ENCODE measurements around the gene VSTM2B. TPM values are rescaled to one million over a fixed set of nuclear protein-coding genes. Genes with fewer than 3 reads are reported as not detected.

Gene VSTM2B
- polyA plus RNA-seq, 1 of the 3 experiments (the other 2 are of a cell fraction), result not detected

GRCh38 chr19:29482855-29483640 lies 42.7 kb upstream of the VSTM2B start:
- H3K27me3 ChIP-seq (ENCODE audit: insufficient read depth), result no peaks in the 10 kb centered on the region; the same call in 1 of the 2 replicates
- H4K20me1 ChIP-seq (ENCODE audit: insufficient read depth), result no peaks in the 10 kb centered on the region
- H3K4me3 ChIP-seq (ENCODE audit: low read depth in 2 of 2, low read length in 1 of 2), result no peak overlapping the region
- DNase-seq, result no peak
- no peak overlapping the region for H3K27ac ChIP-seq (ENCODE audit: low read depth in 2 of 2, low read length in 1 of 2)
- no peaks in the 10 kb centered on the region for H3K9me3 ChIP-seq
- no peaks in the 10 kb centered on the region for H3K4me1 ChIP-seq (ENCODE audit: control insufficient read depth in 1 of 2, insufficient read depth in 2 of 2, low read depth in 1 of 2, low read length in 1 of 2)
- 0% methylated on average over 7 of the region's 7 CpGs for WGBS (ENCODE audit: low lambda C conversion rate)
- POLR2A ChIA-PET, result no interaction called here
- no peak for TF ChIP-seq ZBTB33 (IDR thresholded peaks at IDR 0.05; ENCODE audit: borderline replicate concordance, low read depth)
- TF ChIP-seq YY1 (IDR thresholded peaks at IDR 0.05; ENCODE audit: low read depth), result no peak
- no peaks in the 10 kb centered on the region for H3K36me3 ChIP-seq (replicated peaks in 1 of 2; ENCODE audit: control insufficient read depth in 1 of 2, insufficient read depth in 2 of 2, low read length in 1 of 2)
- CTCF ChIA-PET, result interaction anchor here (1.4 kb wide), 1 partner anchor 45 kb away, joined by 3 read pairs; no protein-coding TSS in a partner anchor
- no peak overlapping the region for H2AFZ ChIP-seq (ENCODE audit: low read depth)
- H3K9me2 ChIP-seq, result no peaks in the 10 kb centered on the region
- no peaks in the 10 kb centered on the region for H3F3A ChIP-seq (replicated peaks; ENCODE audit: insufficient read depth)
- no peak overlapping the region for H3K9ac ChIP-seq
- H3K79me2 ChIP-seq (ENCODE audit: insufficient read depth), result no peaks in the 10 kb centered on the region
- no peak overlapping the region for H3K4me2 ChIP-seq

GRCh38 chr19:29483641-29483920 lies 42.2 kb upstream of the VSTM2B start:
- H4K20me1 ChIP-seq (ENCODE audit: insufficient read depth), result no peaks in the 10 kb centered on the region
- DNase-seq, result no peak
- H2AFZ ChIP-seq (ENCODE audit: low read depth), result no peak overlapping the region
- no peak overlapping the region for H3K4me3 ChIP-seq (ENCODE audit: low read depth in 2 of 2, low read length in 1 of 2)
- H3K36me3 ChIP-seq (replicated peaks in 1 of 2; ENCODE audit: control insufficient read depth in 1 of 2, insufficient read depth in 2 of 2, low read length in 1 of 2), result no peaks in the 10 kb centered on the region
- no peak overlapping the region for H3K4me2 ChIP-seq
- H3K9ac ChIP-seq, result no peak overlapping the region
- no peak overlapping the region for H3K27ac ChIP-seq (ENCODE audit: low read depth in 2 of 2, low read length in 1 of 2)
- H3K9me2 ChIP-seq, result no peaks in the 10 kb centered on the region
- no peaks in the 10 kb centered on the region for H3K79me2 ChIP-seq (ENCODE audit: insufficient read depth)
- TF ChIP-seq ZBTB33 (IDR thresholded peaks at IDR 0.05; ENCODE audit: borderline replicate concordance, low read depth) (no peak), GABPA (IDR thresholded peaks at IDR 0.05; ENCODE audit: low read depth) (no peak), RFX5 (IDR thresholded peaks at IDR 0.05; ENCODE audit: low read length) (no peak), RCOR1 (IDR thresholded peaks at IDR 0.05; ENCODE audit: low read length) (no peak), FOSL2 (IDR thresholded peaks at IDR 0.05; ENCODE audit: borderline replicate concordance, low read depth) (no peak), RXRA (IDR thresholded peaks at IDR 0.05; ENCODE audit: borderline replicate concordance, low read depth) (no peak), USF2 (IDR thresholded peaks at IDR 0.05; ENCODE audit: borderline replicate concordance, low read depth, low read length) (no peak), TAF1 (IDR thresholded peaks at IDR 0.05; ENCODE audit: borderline replicate concordance, low read depth, low read length) (no peak), MXI1 (IDR thresholded peaks at IDR 0.05; ENCODE audit: low read depth, low read length) (no peak), JUND (IDR thresholded peaks at IDR 0.05) (no peak)
- no peaks in the 10 kb centered on the region for H3K9me3 ChIP-seq
- H3K27me3 ChIP-seq (ENCODE audit: insufficient read depth), result no peaks in the 10 kb centered on the region; the same call in 1 of the 2 replicates
- H3F3A ChIP-seq (replicated peaks; ENCODE audit: insufficient read depth), result no peaks in the 10 kb centered on the region
- ChIA-PET POLR2A (no interaction called here), CTCF (no interaction called here)
- 13% methylated on average over 5 of the region's 5 CpGs for WGBS (ENCODE audit: low lambda C conversion rate)
- no peaks in the 10 kb centered on the region for H3K4me1 ChIP-seq (ENCODE audit: control insufficient read depth in 1 of 2, insufficient read depth in 2 of 2, low read depth in 1 of 2, low read length in 1 of 2)
